OCI-LY3 (cell line): ENCODE measurements around the gene USPL1.

Source experiments
- EZH2phosphoT487 ChIP-seq: fragments of 200-600 bp; shearing (Covaris generic); IDR thresholded peaks from 2 replicates; pipeline ENCODE4 v1.6.1; 2018; ENCODE audit warnings: antibody characterized with exemption, mixed run types, low read depth
- TF ChIP-seq, protein P1 (sequence below): fragments of 200-600, 300-600 bp; sonication (generic); IDR thresholded peaks from 2 replicates; pipeline ENCODE4 v1.5.1; 2014; ENCODE audit warnings: antibody characterized with exemption, low read length, low read depth

DNA sequence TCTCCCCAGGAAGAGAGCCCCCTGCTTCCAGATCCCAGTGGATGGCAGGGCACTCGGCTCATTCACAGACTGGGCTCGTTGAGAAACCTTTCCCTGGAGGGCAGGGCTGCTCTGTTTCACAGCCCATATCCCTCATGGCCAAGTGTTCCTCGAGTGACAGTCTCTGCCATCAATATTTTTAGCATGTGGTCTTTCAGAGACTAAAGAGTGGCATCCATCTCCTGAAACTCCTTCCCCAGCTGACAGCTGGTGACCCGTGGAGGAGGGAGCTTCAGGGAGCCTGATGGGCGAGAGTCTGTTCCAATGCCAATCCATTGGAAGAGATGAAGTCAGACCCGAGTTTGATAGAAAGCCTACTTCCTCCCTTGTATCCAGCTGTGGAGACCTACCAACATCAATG lies 86.9 kb downstream of the USPL1 start:
- TF ChIP-seq, protein P1, sequence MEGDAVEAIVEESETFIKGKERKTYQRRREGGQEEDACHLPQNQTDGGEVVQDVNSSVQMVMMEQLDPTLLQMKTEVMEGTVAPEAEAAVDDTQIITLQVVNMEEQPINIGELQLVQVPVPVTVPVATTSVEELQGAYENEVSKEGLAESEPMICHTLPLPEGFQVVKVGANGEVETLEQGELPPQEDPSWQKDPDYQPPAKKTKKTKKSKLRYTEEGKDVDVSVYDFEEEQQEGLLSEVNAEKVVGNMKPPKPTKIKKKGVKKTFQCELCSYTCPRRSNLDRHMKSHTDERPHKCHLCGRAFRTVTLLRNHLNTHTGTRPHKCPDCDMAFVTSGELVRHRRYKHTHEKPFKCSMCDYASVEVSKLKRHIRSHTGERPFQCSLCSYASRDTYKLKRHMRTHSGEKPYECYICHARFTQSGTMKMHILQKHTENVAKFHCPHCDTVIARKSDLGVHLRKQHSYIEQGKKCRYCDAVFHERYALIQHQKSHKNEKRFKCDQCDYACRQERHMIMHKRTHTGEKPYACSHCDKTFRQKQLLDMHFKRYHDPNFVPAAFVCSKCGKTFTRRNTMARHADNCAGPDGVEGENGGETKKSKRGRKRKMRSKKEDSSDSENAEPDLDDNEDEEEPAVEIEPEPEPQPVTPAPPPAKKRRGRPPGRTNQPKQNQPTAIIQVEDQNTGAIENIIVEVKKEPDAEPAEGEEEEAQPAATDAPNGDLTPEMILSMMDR: no peak
- TF ChIP-seq EZH2phosphoT487: no peak
